H1 (cell line): ENCODE measurements around the gene AIG1. TPM values are rescaled to one million over a fixed set of nuclear protein-coding genes. Genes with fewer than 3 reads are reported as not detected.
A peak's percentile ranks its signal among the peaks of the same experiment; 100 is the strongest.

ENCODE experiments used
- CTCF ChIA-PET: fragments of 300-600 bp; sonication (Branson Sonifier 250); formaldehyde crosslinking; loops from one replicate; lab custom pipeline; 2021; ENCODE audit not compliant: partially characterized antibody; lab: Charles Lee
- POLR2A ChIA-PET: fragments of 300-600 bp; sonication (Branson Sonifier 250); formaldehyde crosslinking; loops from one replicate; lab custom pipeline; 2021; ENCODE audit warnings: inconsistent platforms; ENCODE audit not compliant: partially characterized antibody; lab: Charles Lee
- DNase-seq, 2 experiments: peaks; one replicate each; pipeline versions ENCODE4 v3.0.0 to v3.0.0-alpha.2; 2010 to 2022; ENCODE audit warnings: low spot score in 2 of 2, low read depth in 1 of 2, mixed read lengths in 1 of 2
- FAIRE-seq: peaks from 2 replicates; lab custom pipeline; 2011; peaks lifted over from hg19 to GRCh38; lab: Jason Lieb, UNC
- H2AFZ ChIP-seq: 2 replicates; pipeline ENCODE4 v1.8.1; 2012; ENCODE audit warnings: low read length, inconsistent platforms
- H2AK5ac ChIP-seq: 2 replicates; pipeline ENCODE4 v1.6.1; 2013; ENCODE audit warnings: low read depth, low read length
- H2BK120ac ChIP-seq: replicated peaks from 2 replicates; pipeline ENCODE3; 2013; ENCODE audit warnings: low read depth, low read length, inconsistent platforms
- H2BK12ac ChIP-seq: 2 replicates; pipeline ENCODE4 v1.6.1; 2013; ENCODE audit warnings: low read depth, low read length
- H2BK15ac ChIP-seq: 2 replicates; pipeline ENCODE4 v1.6.1; 2013; ENCODE audit warnings: low read length
- H2BK20ac ChIP-seq: 2 replicates; pipeline ENCODE4 v1.6.1; 2013; ENCODE audit warnings: low read length
- H2BK5ac ChIP-seq: 2 replicates; pipeline ENCODE4 v1.6.1; 2013; ENCODE audit warnings: low read depth, low read length
- H3K14ac ChIP-seq: 2 replicates; pipeline ENCODE4 v1.6.1; 2013; ENCODE audit warnings: inconsistent platforms; ENCODE audit not compliant: insufficient read length
- H3K18ac ChIP-seq: 2 replicates; pipeline ENCODE4 v1.6.1; 2013; ENCODE audit warnings: low read length; ENCODE audit errors: extremely low read depth
- H3K23ac ChIP-seq: 2 replicates; pipeline ENCODE4 v1.6.1; 2013; ENCODE audit warnings: inconsistent platforms; ENCODE audit not compliant: insufficient read length
- H3K23me2 ChIP-seq: 2 replicates; pipeline ENCODE4 v1.6.1; 2013; ENCODE audit warnings: low read depth, low read length
- H3K27ac ChIP-seq: 2 replicates; pipeline ENCODE4 v1.6.1; 2011; ENCODE audit warnings: low read depth, low read length, inconsistent platforms
- H3K27me3 ChIP-seq, 4 experiments: replicated peaks in 1 of 4; 1 replicate in 1 of 4; 2 replicates in 3 of 4; pipeline versions ENCODE4 v1.6.1 to v1.8.1; 2011 to 2013; ENCODE audit warnings: low read length in 3 of 4, mild to moderate bottlenecking in 3 of 4, inconsistent platforms in 2 of 4, mixed read lengths in 2 of 4, moderate library complexity in 1 of 4; ENCODE audit not compliant: control insufficient read depth in 3 of 4, insufficient read depth in 3 of 4; ENCODE audit errors: extremely low read depth in 1 of 4
- H3K36me3 ChIP-seq, 4 experiments: 2 replicates each; pipeline versions ENCODE4 v1.6.1 to v1.8.1; 2011 to 2013; ENCODE audit warnings: mild to moderate bottlenecking in 4 of 4, low read length in 3 of 4, moderate library complexity in 2 of 4, control low read depth in 1 of 4, inconsistent platforms in 1 of 4; ENCODE audit not compliant: insufficient read depth in 4 of 4, control insufficient read depth in 2 of 4
- H3K4ac ChIP-seq: replicated peaks from 2 replicates; pipeline ENCODE3; 2013; ENCODE audit warnings: low read length, low read depth, mixed read lengths, inconsistent platforms; ENCODE audit not compliant: insufficient read length
- H3K4me1 ChIP-seq, 4 experiments: replicated peaks in 1 of 4; 1 replicate in 1 of 4; 2 replicates in 3 of 4; pipeline versions ENCODE4 v1.6.1 to v1.8.1; 2011 to 2013; ENCODE audit warnings: low read length in 3 of 4, inconsistent platforms in 2 of 4, mixed read lengths in 1 of 4; ENCODE audit not compliant: insufficient read depth in 4 of 4, control insufficient read depth in 3 of 4
- H3K4me2 ChIP-seq, 2 experiments: 2 replicates each; pipeline versions ENCODE4 v1.6.1 to v1.8.1; 2011 to 2013; ENCODE audit warnings: low read depth in 2 of 2, low read length in 2 of 2, control low read depth in 1 of 2, inconsistent platforms in 1 of 2, mild to moderate bottlenecking in 1 of 2; ENCODE audit not compliant: insufficient read depth in 1 of 2
- H3K4me3 ChIP-seq, 4 experiments: fragments of 200-600, 300-600 bp in 1 of 4; sonication (generic), shearing (Covaris generic), sonication (Bioruptor Twin) in 1 of 4; 2 replicates each; pipeline versions ENCODE4 v1.5.1 to v1.8.1; 2011 to 2016; ENCODE audit warnings: low read length in 4 of 4, low read depth in 3 of 4, control low read depth in 2 of 4, inconsistent platforms in 2 of 4, mild to moderate bottlenecking in 2 of 4, mixed read lengths in 1 of 4, moderate library complexity in 1 of 4; ENCODE audit not compliant: insufficient read depth in 2 of 4; ENCODE audit errors: extremely low read depth in 1 of 4
- H3K56ac ChIP-seq: replicated peaks from 2 replicates; pipeline ENCODE3; 2013; ENCODE audit warnings: low read depth, mild to moderate bottlenecking, mixed read lengths, low read length, inconsistent platforms; ENCODE audit not compliant: insufficient read length
- H3K79me1 ChIP-seq: 2 replicates; pipeline ENCODE4 v1.6.1; 2013; ENCODE audit warnings: low read depth, low read length, control low read depth
- H3K79me2 ChIP-seq, 2 experiments: 2 replicates each; pipeline versions ENCODE4 v1.6.1 to v1.8.1; 2012 to 2013; ENCODE audit warnings: low read length in 2 of 2, mild to moderate bottlenecking in 2 of 2, inconsistent platforms in 1 of 2; ENCODE audit not compliant: insufficient read depth in 2 of 2, control insufficient read depth in 1 of 2
- H3K9ac ChIP-seq, 4 experiments: replicated peaks in 1 of 4; 1 replicate in 1 of 4; 2 replicates in 3 of 4; pipeline versions ENCODE4 v1.6.1 to v1.8.1; 2011 to 2013; ENCODE audit warnings: low read depth in 3 of 4, low read length in 3 of 4, control low read depth in 2 of 4, mild to moderate bottlenecking in 2 of 4, moderate library complexity in 2 of 4, inconsistent platforms in 1 of 4; ENCODE audit errors: extremely low read depth in 1 of 4
- H3K9me3 ChIP-seq, 2 experiments: 2 replicates each; pipeline versions ENCODE4 v1.6.1 to v1.8.1; 2012 to 2013; ENCODE audit warnings: mild to moderate bottlenecking in 2 of 2, moderate library complexity in 2 of 2, control low read depth in 1 of 2, inconsistent platforms in 1 of 2, low read depth in 1 of 2, low read length in 1 of 2, mixed read lengths in 1 of 2; ENCODE audit not compliant: insufficient read depth in 2 of 2
- H4K20me1 ChIP-seq, 2 experiments: replicated peaks in 1 of 2; 2 replicates each; pipeline versions ENCODE3 to v1.8.1; 2011 to 2013; ENCODE audit warnings: inconsistent platforms in 2 of 2, low read length in 2 of 2, mild to moderate bottlenecking in 1 of 2; ENCODE audit not compliant: insufficient read depth in 2 of 2, control insufficient read depth in 1 of 2
- H4K5ac ChIP-seq: 2 replicates; pipeline ENCODE4 v1.6.1; 2013; ENCODE audit warnings: low read length, low read depth, mixed read lengths, inconsistent platforms; ENCODE audit not compliant: insufficient read length
- H4K8ac ChIP-seq: 2 replicates; pipeline ENCODE4 v1.8.0; 2013; ENCODE audit warnings: mild to moderate bottlenecking, moderate library complexity, low read length, inconsistent platforms; ENCODE audit not compliant: insufficient read depth; ENCODE audit errors: extremely low read depth
- H4K91ac ChIP-seq: replicated peaks from 2 replicates; pipeline ENCODE3; 2013; ENCODE audit warnings: low read length, mixed read lengths, inconsistent platforms; ENCODE audit not compliant: insufficient read length
- CBX5 ChIP-seq: fragments of 300-800, 300-1000 bp; sonication (generic); IDR thresholded peaks from 2 replicates; pipeline ENCODE4 v1.7.1; 2016; ENCODE audit warnings: antibody characterized with exemption, low read length, low read depth
- CBX8 ChIP-seq: fragments of 300-800, 300-1000 bp; sonication (generic); IDR thresholded peaks from 2 replicates; pipeline ENCODE4 v1.7.1; 2016; ENCODE audit warnings: low read depth, low read length, borderline replicate concordance
- CEBPB ChIP-seq: IDR thresholded peaks from 2 replicates; pipeline ENCODE4 v1.6.1; 2012; ENCODE audit warnings: low read depth, low read length
- EZH2 ChIP-seq: fragments of 200-600 bp; sonication (generic); IDR thresholded peaks from 2 replicates; pipeline ENCODE4 v1.7.1; 2012; ENCODE audit warnings: low read depth, mild to moderate bottlenecking, moderate library complexity, low read length, inconsistent platforms; ENCODE audit not compliant: severe bottlenecking
- FOSL1 ChIP-seq: IDR thresholded peaks from 2 replicates; pipeline ENCODE4 v1.6.1; 2011; ENCODE audit warnings: mild to moderate bottlenecking, low read depth, low read length, moderate library complexity; ENCODE audit not compliant: insufficient read depth
- GABPA ChIP-seq: IDR thresholded peaks from 2 replicates; pipeline ENCODE4 v1.6.1; 2011; ENCODE audit warnings: mild to moderate bottlenecking, low read length, moderate library complexity, borderline replicate concordance; ENCODE audit not compliant: insufficient read depth
- JUND ChIP-seq: IDR thresholded peaks from 2 replicates; pipeline ENCODE4 v1.6.1; 2011; ENCODE audit warnings: mild to moderate bottlenecking, improper control_type of control experiment, low read length
- MAFK ChIP-seq: IDR thresholded peaks from 2 replicates; pipeline ENCODE4 v1.6.1; 2012; ENCODE audit warnings: low read depth, mild to moderate bottlenecking, improper control_type of control experiment, low read length
- MAX ChIP-seq: IDR thresholded peaks from 2 replicates; pipeline ENCODE4 v1.6.1; 2012; ENCODE audit warnings: inconsistent platforms
- POLR2AphosphoS5 ChIP-seq: IDR thresholded peaks from 2 replicates; pipeline ENCODE4 v1.6.1; 2011; ENCODE audit warnings: low read depth, low read length
- RXRA ChIP-seq: IDR thresholded peaks from 2 replicates; pipeline ENCODE4 v1.6.1; 2011; ENCODE audit warnings: low read depth, mild to moderate bottlenecking, low read length, moderate library complexity; ENCODE audit not compliant: insufficient read depth
- SP1 ChIP-seq: IDR thresholded peaks from 2 replicates; pipeline ENCODE4 v1.6.1; 2011; ENCODE audit warnings: low read depth, low read length
- SP4 ChIP-seq: IDR thresholded peaks from 2 replicates; pipeline ENCODE4 v1.6.1; 2012; ENCODE audit warnings: low read length, inconsistent platforms
- TAF1 ChIP-seq: IDR thresholded peaks from 2 replicates; pipeline ENCODE4 v1.6.1; 2011; ENCODE audit warnings: mild to moderate bottlenecking, low read depth, low read length
- TEAD4 ChIP-seq: IDR thresholded peaks from 2 replicates; pipeline ENCODE4 v1.6.1; 2012; ENCODE audit warnings: low read depth, low read length, inconsistent platforms, mixed read lengths
- YY1 ChIP-seq: IDR thresholded peaks from 2 replicates; pipeline ENCODE4 v1.6.1; 2011; ENCODE audit warnings: low read depth, mild to moderate bottlenecking, low read length
- polyA plus RNA-seq, 7 experiments: library from polyadenylated mRNA; depleted of rRNA in 3 of 7; stranded (reverse) in 5 of 7; unstranded in 2 of 7; fragments of >200 nt in 5 of 7; fragments of 200-250 nt in 2 of 7; gene quantifications; 1 replicate in 5 of 7; 2 replicates in 1 of 7; 4 replicates in 1 of 7; pipeline versions ENCODE4 v1.2.1 to v1.2.3, GENCODE V29; 2011 to 2013; ENCODE audit warnings: missing spikeins in 2 of 7, mixed read lengths in 2 of 7
- total RNA-seq: library from RNA; stranded (reverse); fragmentation: NEBNext Ultra II Directional; extraction: Animal tissue kit (Norgen Biotek cat#: 25700); gene quantifications from 2 replicates; pipeline ENCODE4 v1.2.1, GENCODE V29; 2021

AIG1 gene
- total and polyA plus RNA-seq, 2 of the 8 experiments (the other 6 are each of a cell fraction or from before 2014, with no cell fraction given) = 56.6 to 58.4 TPM

- ChIA-PET CTCF (interaction anchor here (0.7 to 2.5 kb wide), 2 partner anchors 14 to 378 kb away, joined by 4 to 7 read pairs; no protein-coding TSS in a partner anchor), POLR2A (no interaction called here)
- no peak overlapping the region for H2BK5ac ChIP-seq
- H2AK5ac ChIP-seq = no peak overlapping the region
- H3K23me2 ChIP-seq = no peaks in the 10 kb centered on the region; the same call in 1 of the 2 replicates
- no peaks in the 10 kb centered on the region for H3K79me1 ChIP-seq
- H4K8ac ChIP-seq = no peak overlapping the region
- H3K14ac ChIP-seq = no peak overlapping the region
- H3K36me3 ChIP-seq = no peaks in the 10 kb centered on the region
- H3K27me3 ChIP-seq = no peaks in the 10 kb centered on the region
- H3K18ac ChIP-seq = no peak overlapping the region
- H2BK15ac ChIP-seq = no peak overlapping the region
- H2BK20ac ChIP-seq = no peak overlapping the region
- H2BK12ac ChIP-seq = no peak overlapping the region
- H3K9me3 ChIP-seq = peaks cover 0 to 3% of the 10 kb centered on the region in 2 experiments; a peak in 1 of 4 replicates
- H3K23ac ChIP-seq = no peak overlapping the region
- no peaks in the 10 kb centered on the region for H4K20me1 ChIP-seq
- no peak overlapping the region for H4K5ac ChIP-seq
- no peak overlapping the region for H3K27ac ChIP-seq
- DNase-seq (no peak), FAIRE-seq (no peak)
- H3K9ac ChIP-seq = no peak overlapping the region
- H3K56ac ChIP-seq = no peak overlapping the region
- no peak overlapping the region for H3K4ac ChIP-seq
- H2AFZ ChIP-seq = no peak overlapping the region
- peaks cover 0 to 10% (median 0%) of the 10 kb centered on the region in 4 experiments; a peak in 2 of 7 replicates for H3K4me1 ChIP-seq
- TF ChIP-seq GABPA = no peak
- no peak for TF ChIP-seq YY1
- TF ChIP-seq MAX = no peak
- no peak for TF ChIP-seq RXRA
- no peak for TF ChIP-seq CBX5
- TF ChIP-seq TAF1 = no peak
- TF ChIP-seq SP4 = no peak
- no peak for TF ChIP-seq CEBPB
- no peak for TF ChIP-seq EZH2
- no peak for TF ChIP-seq FOSL1
- TF ChIP-seq JUND = no peak
- no peak for TF ChIP-seq TEAD4
- no peak for TF ChIP-seq CBX8
- TF ChIP-seq SP1 = no peak
- TF ChIP-seq POLR2AphosphoS5 = no peak
- TF ChIP-seq MAFK = no peak
- no peak overlapping the region for H3K4me2 ChIP-seq
- no peaks in the 10 kb centered on the region for H3K79me2 ChIP-seq
- H4K91ac ChIP-seq = peak overlapping the region; percentile 39
- no peak overlapping the region for H2BK120ac ChIP-seq
- H3K4me3 ChIP-seq = no peak overlapping the region
Measured at GRCh38 chr6:143293523-143293922, 232.8 kb downstream of the AIG1 start.
